RWPE2 (cell line): ENCODE data around the gene REC8.

Source experiments
- ATAC-seq: fragments of 200-7000 bp; cut with Tn5 transposase; 3 replicates; pipeline ENCODE4 v1.9.1; 2021; ENCODE audit warnings: low read depth
- DNase-seq: peaks from one replicate; pipeline ENCODE4 v3.0.0-alpha.2; 2020; ENCODE audit warnings: low spot score
- H3K27ac ChIP-seq: fragments of 450-650 bp; 2 replicates; pipeline ENCODE4 v1.5.1; 2017; ENCODE audit warnings: mild to moderate bottlenecking; ENCODE audit not compliant: poor library complexity, severe bottlenecking
- H3K27me3 ChIP-seq: fragments of 250-450 bp; sonication (Bioruptor Pico); 2 replicates; pipeline ENCODE4 v1.5.1; 2021; ENCODE audit warnings: mild to moderate bottlenecking, moderate library complexity; ENCODE audit not compliant: insufficient read depth, poor library complexity, severe bottlenecking
- H3K36me3 ChIP-seq: fragments of 250-450 bp; sonication (Bioruptor Pico); 2 replicates; pipeline ENCODE4 v1.5.1; 2020; ENCODE audit warnings: low read depth, mild to moderate bottlenecking, moderate library complexity
- H3K4me1 ChIP-seq: fragments of 250-450 bp; sonication (Bioruptor Pico); 2 replicates; pipeline ENCODE4 v1.5.1; 2021; ENCODE audit warnings: mild to moderate bottlenecking, moderate library complexity; ENCODE audit not compliant: insufficient read depth, poor library complexity, severe bottlenecking
- H3K4me3 ChIP-seq: fragments of 250-450 bp; sonication (Bioruptor Pico); 2 replicates; pipeline ENCODE4 v1.5.1; 2021; ENCODE audit warnings: mild to moderate bottlenecking, moderate library complexity; ENCODE audit not compliant: severe bottlenecking
- H3K9me3 ChIP-seq: fragments of 250-450 bp; sonication (Bioruptor Pico); 2 replicates; pipeline ENCODE4 v1.5.1; 2021; ENCODE audit warnings: mild to moderate bottlenecking, moderate library complexity; ENCODE audit not compliant: severe bottlenecking
- CTCF ChIP-seq: fragments of 450-650 bp; IDR thresholded peaks from one replicate; pipeline ENCODE4 v1.5.1; 2017; ENCODE audit warnings: mild to moderate bottlenecking, moderate library complexity; ENCODE audit not compliant: poor library complexity, severe bottlenecking

Gene REC8

GRCh38 chr14:24162093-24162492 is 9.8 kb upstream of the REC8 start:
- H3K4me3 ChIP-seq: peak overlapping the region; percentile 51
- H3K27ac ChIP-seq: peak overlapping the region; percentile 71
- ATAC-seq (peak; percentile 0; the same call in 1 of the 3 replicates), DNase-seq (no peak)
- no peaks in the 10 kb centered on the region for H3K27me3 ChIP-seq
- H3K9me3 ChIP-seq: no peaks in the 10 kb centered on the region
- peaks cover 3% of the 10 kb centered on the region for H3K4me1 ChIP-seq
- H3K36me3 ChIP-seq: peaks cover 71% of the 10 kb centered on the region
- no peak for TF ChIP-seq CTCF

- H3K4me3 ChIP-seq: no peak overlapping the region
- no peaks in the 10 kb centered on the region for H3K9me3 ChIP-seq
- no peak for TF ChIP-seq CTCF
- peaks cover 3% of the 10 kb centered on the region for H3K4me1 ChIP-seq
- no peak for DNase-seq
- no peaks in the 10 kb centered on the region for H3K27me3 ChIP-seq
- H3K36me3 ChIP-seq: peaks cover 56% of the 10 kb centered on the region
- H3K27ac ChIP-seq: no peak overlapping the region
- ATAC-seq: no peak
These were observed 7.3 kb upstream of the REC8 start for GRCh38 chr14:24164518-24164991.

- peaks cover 3% of the 10 kb centered on the region for H3K4me1 ChIP-seq
- no peak for TF ChIP-seq CTCF
- no peak overlapping the region for H3K4me3 ChIP-seq
- no peaks in the 10 kb centered on the region for H3K27me3 ChIP-seq
- H3K9me3 ChIP-seq: no peaks in the 10 kb centered on the region
- H3K27ac ChIP-seq: no peak overlapping the region
- peaks cover 50% of the 10 kb centered on the region for H3K36me3 ChIP-seq
- DNase-seq: no peak
- ATAC-seq: no peak
These were observed 6.1 kb upstream of the REC8 start for GRCh38 chr14:24165785-24166184.

GRCh38 chr14:24167469-24168114 is 4.3 kb upstream of the REC8 start:
- ATAC-seq (no peak), DNase-seq (no peak)
- H3K27me3 ChIP-seq: no peaks in the 10 kb centered on the region
- no peak overlapping the region for H3K27ac ChIP-seq
- no peaks in the 10 kb centered on the region for H3K4me1 ChIP-seq
- no peak overlapping the region for H3K4me3 ChIP-seq
- H3K36me3 ChIP-seq: peaks cover 42% of the 10 kb centered on the region
- H3K9me3 ChIP-seq: no peaks in the 10 kb centered on the region
- no peak for TF ChIP-seq CTCF

- DNase-seq (no peak), ATAC-seq (no peak)
- no peaks in the 10 kb centered on the region for H3K9me3 ChIP-seq
- no peaks in the 10 kb centered on the region for H3K36me3 ChIP-seq
- H3K4me3 ChIP-seq: no peak overlapping the region
- H3K27ac ChIP-seq: no peak overlapping the region
- H3K27me3 ChIP-seq: no peaks in the 10 kb centered on the region
- no peaks in the 10 kb centered on the region for H3K4me1 ChIP-seq
- no peak for TF ChIP-seq CTCF
These were observed 481 bp downstream of the REC8 start for GRCh38 chr14:24172261-24172860.
